H1 (cell line): ENCODE measurements around the gene NECTIN3. TPM values are rescaled to one million over a fixed set of nuclear protein-coding genes. Genes with fewer than 3 reads are reported as not detected.

ENCODE experiments used
- HDAC6 ChIP-seq: IDR thresholded peaks from one replicate; pipeline ENCODE4 v1.7.1; 2012; ENCODE audit warnings: low read depth, mild to moderate bottlenecking, inconsistent platforms, low read length, moderate library complexity
- JUN ChIP-seq: IDR thresholded peaks from 2 replicates; pipeline ENCODE4 v1.6.1; 2011; ENCODE audit warnings: low read depth, mild to moderate bottlenecking, improper control_type of control experiment, low read length
- TEAD4 ChIP-seq: IDR thresholded peaks from 2 replicates; pipeline ENCODE4 v1.6.1; 2012; ENCODE audit warnings: low read depth, low read length, inconsistent platforms, mixed read lengths
- polyA plus RNA-seq, 7 experiments: library from polyadenylated mRNA; depleted of rRNA in 3 of 7; stranded (reverse) in 5 of 7; unstranded in 2 of 7; fragments of >200 nt in 5 of 7; fragments of 200-250 nt in 2 of 7; gene quantifications; 1 replicate in 5 of 7; 2 replicates in 1 of 7; 4 replicates in 1 of 7; pipeline versions ENCODE4 v1.2.1 to v1.2.3, GENCODE V29; 2011 to 2013; ENCODE audit warnings: missing spikeins in 2 of 7, mixed read lengths in 2 of 7
- total RNA-seq: library from RNA; stranded (reverse); fragmentation: NEBNext Ultra II Directional; extraction: Animal tissue kit (Norgen Biotek cat#: 25700); gene quantifications from 2 replicates; pipeline ENCODE4 v1.2.1, GENCODE V29; 2021
- TF ChIP-seq, protein P1 (sequence below): fragments of 300-600 bp; sonication (generic); IDR thresholded peaks from 2 replicates; pipeline ENCODE4 v1.7.1; 2012; ENCODE audit warnings: low read length, moderate library complexity, mild to moderate bottlenecking, inconsistent platforms; ENCODE audit not compliant: insufficient replicate concordance

NECTIN3 gene
- total and polyA plus RNA-seq, 2 of the 8 experiments (the other 6 are each of a cell fraction or from before 2014, with no cell fraction given): 13.6 to 50.6 TPM

DNA sequence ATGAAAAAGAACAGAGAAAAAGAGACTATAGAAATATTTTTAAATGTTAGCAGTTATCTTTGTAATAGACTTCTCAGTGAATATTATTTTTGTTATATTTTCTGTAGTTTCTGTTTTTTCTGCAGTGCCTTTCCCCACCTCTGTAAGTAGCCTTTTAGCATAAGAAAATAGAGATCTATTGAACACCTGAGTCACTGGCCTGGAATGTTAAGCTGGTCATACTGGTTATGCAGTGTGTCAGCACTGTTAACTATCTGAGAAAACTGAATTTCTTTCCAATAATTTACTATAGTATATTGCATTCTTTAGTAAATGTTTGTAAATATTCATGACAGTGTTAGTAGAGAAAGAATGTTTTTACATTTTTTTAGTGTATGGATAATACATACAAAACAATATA lies 79.8 kb downstream of the NECTIN3 start (continued):
- TF ChIP-seq, protein P1, sequence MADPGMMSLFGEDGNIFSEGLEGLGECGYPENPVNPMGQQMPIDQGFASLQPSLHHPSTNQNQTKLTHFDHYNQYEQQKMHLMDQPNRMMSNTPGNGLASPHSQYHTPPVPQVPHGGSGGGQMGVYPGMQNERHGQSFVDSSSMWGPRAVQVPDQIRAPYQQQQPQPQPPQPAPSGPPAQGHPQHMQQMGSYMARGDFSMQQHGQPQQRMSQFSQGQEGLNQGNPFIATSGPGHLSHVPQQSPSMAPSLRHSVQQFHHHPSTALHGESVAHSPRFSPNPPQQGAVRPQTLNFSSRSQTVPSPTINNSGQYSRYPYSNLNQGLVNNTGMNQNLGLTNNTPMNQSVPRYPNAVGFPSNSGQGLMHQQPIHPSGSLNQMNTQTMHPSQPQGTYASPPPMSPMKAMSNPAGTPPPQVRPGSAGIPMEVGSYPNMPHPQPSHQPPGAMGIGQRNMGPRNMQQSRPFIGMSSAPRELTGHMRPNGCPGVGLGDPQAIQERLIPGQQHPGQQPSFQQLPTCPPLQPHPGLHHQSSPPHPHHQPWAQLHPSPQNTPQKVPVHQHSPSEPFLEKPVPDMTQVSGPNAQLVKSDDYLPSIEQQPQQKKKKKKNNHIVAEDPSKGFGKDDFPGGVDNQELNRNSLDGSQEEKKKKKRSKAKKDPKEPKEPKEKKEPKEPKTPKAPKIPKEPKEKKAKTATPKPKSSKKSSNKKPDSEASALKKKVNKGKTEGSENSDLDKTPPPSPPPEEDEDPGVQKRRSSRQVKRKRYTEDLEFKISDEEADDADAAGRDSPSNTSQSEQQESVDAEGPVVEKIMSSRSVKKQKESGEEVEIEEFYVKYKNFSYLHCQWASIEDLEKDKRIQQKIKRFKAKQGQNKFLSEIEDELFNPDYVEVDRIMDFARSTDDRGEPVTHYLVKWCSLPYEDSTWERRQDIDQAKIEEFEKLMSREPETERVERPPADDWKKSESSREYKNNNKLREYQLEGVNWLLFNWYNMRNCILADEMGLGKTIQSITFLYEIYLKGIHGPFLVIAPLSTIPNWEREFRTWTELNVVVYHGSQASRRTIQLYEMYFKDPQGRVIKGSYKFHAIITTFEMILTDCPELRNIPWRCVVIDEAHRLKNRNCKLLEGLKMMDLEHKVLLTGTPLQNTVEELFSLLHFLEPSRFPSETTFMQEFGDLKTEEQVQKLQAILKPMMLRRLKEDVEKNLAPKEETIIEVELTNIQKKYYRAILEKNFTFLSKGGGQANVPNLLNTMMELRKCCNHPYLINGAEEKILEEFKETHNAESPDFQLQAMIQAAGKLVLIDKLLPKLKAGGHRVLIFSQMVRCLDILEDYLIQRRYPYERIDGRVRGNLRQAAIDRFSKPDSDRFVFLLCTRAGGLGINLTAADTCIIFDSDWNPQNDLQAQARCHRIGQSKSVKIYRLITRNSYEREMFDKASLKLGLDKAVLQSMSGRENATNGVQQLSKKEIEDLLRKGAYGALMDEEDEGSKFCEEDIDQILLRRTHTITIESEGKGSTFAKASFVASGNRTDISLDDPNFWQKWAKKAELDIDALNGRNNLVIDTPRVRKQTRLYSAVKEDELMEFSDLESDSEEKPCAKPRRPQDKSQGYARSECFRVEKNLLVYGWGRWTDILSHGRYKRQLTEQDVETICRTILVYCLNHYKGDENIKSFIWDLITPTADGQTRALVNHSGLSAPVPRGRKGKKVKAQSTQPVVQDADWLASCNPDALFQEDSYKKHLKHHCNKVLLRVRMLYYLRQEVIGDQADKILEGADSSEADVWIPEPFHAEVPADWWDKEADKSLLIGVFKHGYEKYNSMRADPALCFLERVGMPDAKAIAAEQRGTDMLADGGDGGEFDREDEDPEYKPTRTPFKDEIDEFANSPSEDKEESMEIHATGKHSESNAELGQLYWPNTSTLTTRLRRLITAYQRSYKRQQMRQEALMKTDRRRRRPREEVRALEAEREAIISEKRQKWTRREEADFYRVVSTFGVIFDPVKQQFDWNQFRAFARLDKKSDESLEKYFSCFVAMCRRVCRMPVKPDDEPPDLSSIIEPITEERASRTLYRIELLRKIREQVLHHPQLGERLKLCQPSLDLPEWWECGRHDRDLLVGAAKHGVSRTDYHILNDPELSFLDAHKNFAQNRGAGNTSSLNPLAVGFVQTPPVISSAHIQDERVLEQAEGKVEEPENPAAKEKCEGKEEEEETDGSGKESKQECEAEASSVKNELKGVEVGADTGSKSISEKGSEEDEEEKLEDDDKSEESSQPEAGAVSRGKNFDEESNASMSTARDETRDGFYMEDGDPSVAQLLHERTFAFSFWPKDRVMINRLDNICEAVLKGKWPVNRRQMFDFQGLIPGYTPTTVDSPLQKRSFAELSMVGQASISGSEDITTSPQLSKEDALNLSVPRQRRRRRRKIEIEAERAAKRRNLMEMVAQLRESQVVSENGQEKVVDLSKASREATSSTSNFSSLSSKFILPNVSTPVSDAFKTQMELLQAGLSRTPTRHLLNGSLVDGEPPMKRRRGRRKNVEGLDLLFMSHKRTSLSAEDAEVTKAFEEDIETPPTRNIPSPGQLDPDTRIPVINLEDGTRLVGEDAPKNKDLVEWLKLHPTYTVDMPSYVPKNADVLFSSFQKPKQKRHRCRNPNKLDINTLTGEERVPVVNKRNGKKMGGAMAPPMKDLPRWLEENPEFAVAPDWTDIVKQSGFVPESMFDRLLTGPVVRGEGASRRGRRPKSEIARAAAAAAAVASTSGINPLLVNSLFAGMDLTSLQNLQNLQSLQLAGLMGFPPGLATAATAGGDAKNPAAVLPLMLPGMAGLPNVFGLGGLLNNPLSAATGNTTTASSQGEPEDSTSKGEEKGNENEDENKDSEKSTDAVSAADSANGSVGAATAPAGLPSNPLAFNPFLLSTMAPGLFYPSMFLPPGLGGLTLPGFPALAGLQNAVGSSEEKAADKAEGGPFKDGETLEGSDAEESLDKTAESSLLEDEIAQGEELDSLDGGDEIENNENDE: peak; percentile 33
- TF ChIP-seq JUN (peak; percentile 99), HDAC6 (no peak), TEAD4 (peak; percentile 96)
